Stimulated activated CD4-positive, alpha-beta T cell treated with anti-CD3 and anti-CD28 coated beads, Interleukin-4, amount 100 ng/mL, for 1 hour (primary cell): ENCODE results near the gene MON2.
A peak's percentile ranks its signal among the peaks of the same experiment; 100 is the strongest.

Source experiments
- DNase-seq: peaks from one replicate; pipeline ENCODE4 v3.0.0-alpha.2; 2020

Gene MON2

GRCh38 chr12:62618319-62618718 is 151.7 kb downstream of the MON2 start:
- no peak for DNase-seq

- DNase-seq, result no peak
These were observed 152.3 kb downstream of the MON2 start for GRCh38 chr12:62618930-62619329.

GRCh38 chr12:62621101-62621638 is 154.5 kb downstream of the MON2 start:
- no peak for DNase-seq

- no peak for DNase-seq
These were observed 155.6 kb downstream of the MON2 start for GRCh38 chr12:62622177-62622576.

- no peak for DNase-seq
These were observed 158.6 kb downstream of the MON2 start for GRCh38 chr12:62625228-62625627.

- DNase-seq, result no peak
These were observed 160.6 kb downstream of the MON2 start for GRCh38 chr12:62627181-62627580.

- no peak for DNase-seq
These were observed 162.8 kb downstream of the MON2 start for GRCh38 chr12:62629413-62629812.

GRCh38 chr12:62629971-62630739 is 163.5 kb downstream of the MON2 start:
- DNase-seq, result no peak

GRCh38 chr12:62631471-62632410 is 165.1 kb downstream of the MON2 start:
- peak; percentile 20 for DNase-seq

- no peak for DNase-seq
These were observed 165.8 kb downstream of the MON2 start for GRCh38 chr12:62632411-62632918.

- no peak for DNase-seq
These were observed 169.0 kb downstream of the MON2 start for GRCh38 chr12:62635649-62636048.

GRCh38 chr12:62637679-62638078 is 171.1 kb downstream of the MON2 start:
- no peak for DNase-seq

GRCh38 chr12:62640910-62641448 is 174.4 kb downstream of the MON2 start:
- DNase-seq, result peak; percentile 29

- DNase-seq, result no peak
These were observed 175.9 kb downstream of the MON2 start for GRCh38 chr12:62642486-62642885.

GRCh38 chr12:62643486-62643885 is 176.9 kb downstream of the MON2 start:
- no peak for DNase-seq

- no peak for DNase-seq
These were observed 179.9 kb downstream of the MON2 start for GRCh38 chr12:62646566-62646965.

GRCh38 chr12:62647586-62647985 is 181.0 kb downstream of the MON2 start:
- DNase-seq, result no peak

GRCh38 chr12:62649412-62650138 is 182.9 kb downstream of the MON2 start:
- DNase-seq, result no peak
